ENCODE measurements around the gene AEBP1. TPM values are rescaled to one million over a fixed set of nuclear protein-coding genes. Genes with fewer than 3 reads are reported as not detected.

AEBP1 gene
- total RNA-seq, 1 donor from 2014 or later, result 64.1 TPM

GRCh38 chr7:44128721-44129582, 24.8 kb downstream of the AEBP1 start:
- Mint-ChIP-seq H3K36me3 (no peaks in the 10 kb centered on the region), H3K4me3 (no peak overlapping the region), H3K27me3 (no peaks in the 10 kb centered on the region), H3K27ac (no peak overlapping the region), H3K4me1 (ENCODE audit: unreplicated experiment) (peaks cover 12% of the 10 kb centered on the region), H3K9me3 (peaks cover 5% of the 10 kb centered on the region)
- no peak for DNase-seq (ENCODE audit: extremely low spot score, unreplicated experiment)
- no peak for TF ChIP-seq CTCF (conservative IDR thresholded peaks at IDR 0.05)

GRCh38 chr7:44131173-44132029, 27.3 kb downstream of the AEBP1 start:
- peaks cover 12% of the 10 kb centered on the region for H3K4me1 Mint-ChIP-seq (ENCODE audit: unreplicated experiment)
- H3K36me3 Mint-ChIP-seq, result no peaks in the 10 kb centered on the region
- peaks cover 5% of the 10 kb centered on the region for H3K9me3 Mint-ChIP-seq
- H3K4me3 Mint-ChIP-seq, result no peak overlapping the region
- H3K27me3 Mint-ChIP-seq, result no peaks in the 10 kb centered on the region
- TF ChIP-seq CTCF (conservative IDR thresholded peaks at IDR 0.05), result peak; percentile 51
- peak overlapping the region; percentile 36 for H3K27ac Mint-ChIP-seq
- no peak for DNase-seq (ENCODE audit: extremely low spot score, unreplicated experiment)

GRCh38 chr7:44132039-44132438, 27.9 kb downstream of the AEBP1 start:
- Mint-ChIP-seq H3K4me1 (ENCODE audit: unreplicated experiment) (peaks cover 12% of the 10 kb centered on the region), H3K27ac (no peak overlapping the region), H3K36me3 (no peaks in the 10 kb centered on the region), H3K4me3 (no peak overlapping the region), H3K9me3 (no peaks in the 10 kb centered on the region), H3K27me3 (no peaks in the 10 kb centered on the region)
- no peak for TF ChIP-seq CTCF (conservative IDR thresholded peaks at IDR 0.05)
- no peak for DNase-seq (ENCODE audit: extremely low spot score, unreplicated experiment)

GRCh38 chr7:44133295-44133694, 29.1 kb downstream of the AEBP1 start:
- Mint-ChIP-seq H3K4me3 (no peak overlapping the region), H3K9me3 (no peaks in the 10 kb centered on the region), H3K36me3 (no peaks in the 10 kb centered on the region), H3K27me3 (no peaks in the 10 kb centered on the region), H3K27ac (no peak overlapping the region), H3K4me1 (ENCODE audit: unreplicated experiment) (peaks cover 12% of the 10 kb centered on the region)
- TF ChIP-seq CTCF (conservative IDR thresholded peaks at IDR 0.05), result no peak
- no peak for DNase-seq (ENCODE audit: extremely low spot score, unreplicated experiment)

- peaks cover 12% of the 10 kb centered on the region for H3K4me1 Mint-ChIP-seq (ENCODE audit: unreplicated experiment)
- H3K4me3 Mint-ChIP-seq, result no peak overlapping the region
- no peaks in the 10 kb centered on the region for H3K9me3 Mint-ChIP-seq
- no peaks in the 10 kb centered on the region for H3K36me3 Mint-ChIP-seq
- DNase-seq (ENCODE audit: extremely low spot score, unreplicated experiment), result no peak
- no peak overlapping the region for H3K27ac Mint-ChIP-seq
- TF ChIP-seq CTCF (conservative IDR thresholded peaks at IDR 0.05), result no peak
- H3K27me3 Mint-ChIP-seq, result no peaks in the 10 kb centered on the region
Observed at GRCh38 chr7:44134943-44135628, 30.9 kb downstream of the AEBP1 start.

Measured in type B pancreatic cell (in vitro differentiated cells).